SJSA1 (cell line): ENCODE measurements around the gene GTF2F2. TPM values are rescaled to one million over a fixed set of nuclear protein-coding genes. Genes with fewer than 3 reads are reported as not detected.

Source experiments
- DNase-seq, 2 experiments: peaks; one replicate each; pipeline ENCODE4 v3.0.0-alpha.2; 2015 to 2020; ENCODE audit warnings: low spot score in 2 of 2, low read depth in 1 of 2
- H3K27ac ChIP-seq: fragments of 250-450 bp; sonication (Bioruptor Pico); 2 replicates; pipeline ENCODE4 v1.5.1; 2020; ENCODE audit warnings: mild to moderate bottlenecking, moderate library complexity
- H3K27me3 ChIP-seq: fragments of 250-450 bp; sonication (Bioruptor Pico); replicated peaks from 2 replicates; pipeline ENCODE4 v1.5.1; 2020; ENCODE audit warnings: mild to moderate bottlenecking, moderate library complexity
- H3K36me3 ChIP-seq: fragments of 250-450 bp; sonication (Bioruptor Pico); 2 replicates; pipeline ENCODE4 v1.5.1; 2020; ENCODE audit warnings: mild to moderate bottlenecking
- H3K4me1 ChIP-seq: fragments of 250-450 bp; sonication (Bioruptor Pico); replicated peaks from 2 replicates; pipeline ENCODE4 v1.6.1; 2021; ENCODE audit warnings: mild to moderate bottlenecking
- H3K4me3 ChIP-seq: fragments of 250-450 bp; sonication (Bioruptor Pico); 2 replicates; pipeline ENCODE4 v1.5.1; 2020; ENCODE audit warnings: mild to moderate bottlenecking
- H3K9me3 ChIP-seq: fragments of 250-450 bp; sonication (Bioruptor Pico); replicated peaks from 2 replicates; pipeline ENCODE4 v1.5.1; 2020; ENCODE audit warnings: mild to moderate bottlenecking
- total RNA-seq: library from RNA; depleted of rRNA; stranded (reverse); fragments of >200 nt; shearing (Covaris generic); gene quantifications from 2 replicates; pipeline ENCODE4 v1.2.3, GENCODE V29; 2014

The GTF2F2 gene
- total RNA-seq, 1 experiment from 2014 or later: 37.7 TPM

DNA sequence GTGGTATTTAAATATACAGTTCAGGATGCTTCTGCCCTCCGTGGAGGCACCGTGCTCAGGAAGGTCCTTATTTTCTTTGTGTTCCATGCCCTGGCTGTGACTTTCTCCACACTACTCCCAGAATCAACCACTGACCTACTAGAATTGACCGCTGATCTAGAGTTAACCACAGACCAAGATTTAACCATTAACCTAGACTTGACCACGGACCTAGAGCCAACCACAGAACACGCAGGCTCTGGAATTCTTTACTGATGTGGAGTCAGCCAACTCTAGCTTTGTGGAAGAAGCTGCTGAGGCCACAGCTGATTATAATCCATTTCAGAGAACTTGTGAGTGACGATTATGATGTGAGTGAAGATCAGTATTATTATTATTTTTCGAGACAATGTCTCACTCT is 18.0 kb downstream of the GTF2F2 start:
- no peaks in the 10 kb centered on the region for H3K27me3 ChIP-seq
- H3K27ac ChIP-seq: no peak overlapping the region
- peaks cover 10% of the 10 kb centered on the region for H3K4me1 ChIP-seq
- H3K9me3 ChIP-seq: no peaks in the 10 kb centered on the region
- H3K36me3 ChIP-seq: peaks cover 20% of the 10 kb centered on the region
- DNase-seq: no peak
- no peak overlapping the region for H3K4me3 ChIP-seq

- DNase-seq: no peak
These were observed 21.1 kb downstream of the GTF2F2 start for GRCh38 chr13:45141369-45141768.

DNA sequence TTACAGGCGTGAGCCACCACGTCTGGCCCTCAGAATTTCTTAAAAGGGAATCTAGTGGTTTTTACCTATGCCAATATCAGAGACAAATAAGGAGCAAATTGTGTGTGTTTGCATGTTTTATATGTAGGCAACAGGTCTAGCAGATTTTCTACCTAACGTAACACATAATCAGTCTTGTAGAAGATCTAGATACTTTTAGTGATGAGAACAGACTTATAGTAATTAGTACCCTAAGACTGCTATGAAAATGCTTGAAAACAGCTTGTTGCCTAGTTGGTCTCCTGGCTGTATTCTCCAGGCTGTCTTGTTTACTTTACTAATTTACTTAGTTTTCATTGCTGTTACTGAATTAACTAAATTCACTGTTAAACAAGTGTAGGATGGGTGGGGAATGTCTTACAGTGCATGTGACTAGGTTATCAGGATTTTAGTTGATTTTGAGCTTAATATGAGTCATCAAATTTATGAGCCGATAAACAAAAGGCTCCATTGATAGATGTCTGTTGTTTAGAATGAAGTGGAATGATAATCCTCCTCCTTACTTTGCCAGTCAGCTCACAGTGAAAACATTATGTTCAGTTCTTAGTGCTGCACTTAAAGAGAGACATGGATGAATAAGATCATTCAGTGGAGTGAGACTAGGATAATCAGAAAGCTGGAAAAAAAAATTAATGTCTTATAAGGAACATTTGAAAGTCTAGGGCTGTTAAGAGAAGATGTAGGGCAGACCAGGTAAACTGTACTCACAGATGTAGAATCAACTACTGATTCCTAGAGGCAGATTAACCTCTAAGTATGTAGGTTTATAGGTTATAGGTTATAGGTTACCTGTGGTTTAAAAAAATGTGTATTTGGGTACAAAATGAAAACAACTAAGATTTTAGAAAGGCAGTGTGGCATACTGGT is 22.4 kb downstream of the GTF2F2 start:
- no peak for DNase-seq
- Histone ChIP-seq H3K36me3 (peaks cover 16% of the 10 kb centered on the region), H3K9me3 (no peaks in the 10 kb centered on the region), H3K4me3 (no peak overlapping the region), H3K27me3 (no peaks in the 10 kb centered on the region), H3K4me1 (peaks cover 11% of the 10 kb centered on the region), H3K27ac (no peak overlapping the region)

More at GRCh38 chr13:45141369-45141768, 21.1 kb downstream of the GTF2F2 start:
- H3K4me3 ChIP-seq: no peak overlapping the region
- peaks cover 16% of the 10 kb centered on the region for H3K36me3 ChIP-seq
- peaks cover 11% of the 10 kb centered on the region for H3K4me1 ChIP-seq
- H3K27ac ChIP-seq: no peak overlapping the region
- no peaks in the 10 kb centered on the region for H3K27me3 ChIP-seq
- H3K9me3 ChIP-seq: no peaks in the 10 kb centered on the region

GRCh38 chr13:45143346-45143751 is 23.0 kb downstream of the GTF2F2 start:
- DNase-seq: no peak
- Histone ChIP-seq H3K4me3 (no peak overlapping the region), H3K27ac (no peak overlapping the region), H3K9me3 (no peaks in the 10 kb centered on the region), H3K36me3 (peaks cover 12% of the 10 kb centered on the region), H3K4me1 (peaks cover 11% of the 10 kb centered on the region), H3K27me3 (no peaks in the 10 kb centered on the region)

- H3K9me3 ChIP-seq: no peaks in the 10 kb centered on the region
- DNase-seq: peak in 1 of 2 experiments; percentile 6
- no peaks in the 10 kb centered on the region for H3K27me3 ChIP-seq
- peaks cover 4% of the 10 kb centered on the region; the same call in 1 of the 2 replicates for H3K4me1 ChIP-seq
- H3K27ac ChIP-seq: no peak overlapping the region
- H3K36me3 ChIP-seq: peaks cover 6% of the 10 kb centered on the region
- H3K4me3 ChIP-seq: no peak overlapping the region
These were observed 29.7 kb downstream of the GTF2F2 start for GRCh38 chr13:45149964-45150363.

GRCh38 chr13:45156565-45157361 is 36.5 kb downstream of the GTF2F2 start:
- DNase-seq: no peak
- peaks cover under 1% of the 10 kb centered on the region; the same call in 1 of the 2 replicates for H3K4me1 ChIP-seq
- H3K36me3 ChIP-seq: peaks cover 26% of the 10 kb centered on the region
- H3K4me3 ChIP-seq: no peak overlapping the region
- no peaks in the 10 kb centered on the region for H3K27me3 ChIP-seq
- no peak overlapping the region for H3K27ac ChIP-seq
- no peaks in the 10 kb centered on the region for H3K9me3 ChIP-seq

DNA sequence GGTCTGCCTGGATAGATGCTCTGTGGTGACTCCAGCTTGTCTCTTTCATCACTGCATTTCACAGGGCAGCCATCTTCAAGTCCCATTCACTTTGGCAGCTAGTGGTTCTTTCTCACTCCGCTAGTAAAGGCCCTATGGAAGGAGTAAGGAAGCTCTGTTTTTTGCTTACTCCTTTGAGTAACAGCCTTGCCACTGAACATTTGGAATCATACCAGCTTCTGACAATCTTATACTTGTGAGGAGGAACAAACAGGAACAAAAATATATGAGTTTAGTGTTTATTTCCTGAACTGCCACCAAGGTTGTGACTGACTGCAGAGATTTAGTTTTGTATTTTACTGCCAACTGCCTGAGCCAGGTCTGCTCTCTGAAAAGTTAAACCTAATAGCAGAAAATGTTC is 41.9 kb downstream of the GTF2F2 start:
- H3K4me1 ChIP-seq: peaks cover 21% of the 10 kb centered on the region
- H3K27ac ChIP-seq: peak overlapping the region; percentile 70
- DNase-seq: peak in 1 of 2 experiments; percentile 30
- H3K9me3 ChIP-seq: no peaks in the 10 kb centered on the region
- H3K27me3 ChIP-seq: no peaks in the 10 kb centered on the region
- peaks cover 20% of the 10 kb centered on the region for H3K36me3 ChIP-seq
- no peak overlapping the region for H3K4me3 ChIP-seq

GRCh38 chr13:45162821-45163220 is 42.5 kb downstream of the GTF2F2 start:
- Histone ChIP-seq H3K4me1 (peaks cover 27% of the 10 kb centered on the region), H3K27ac (peak overlapping the region; percentile 70), H3K9me3 (no peaks in the 10 kb centered on the region), H3K4me3 (no peak overlapping the region), H3K36me3 (peaks cover 20% of the 10 kb centered on the region), H3K27me3 (no peaks in the 10 kb centered on the region)
- peak in 1 of 2 experiments; percentile 66 for DNase-seq

DNA sequence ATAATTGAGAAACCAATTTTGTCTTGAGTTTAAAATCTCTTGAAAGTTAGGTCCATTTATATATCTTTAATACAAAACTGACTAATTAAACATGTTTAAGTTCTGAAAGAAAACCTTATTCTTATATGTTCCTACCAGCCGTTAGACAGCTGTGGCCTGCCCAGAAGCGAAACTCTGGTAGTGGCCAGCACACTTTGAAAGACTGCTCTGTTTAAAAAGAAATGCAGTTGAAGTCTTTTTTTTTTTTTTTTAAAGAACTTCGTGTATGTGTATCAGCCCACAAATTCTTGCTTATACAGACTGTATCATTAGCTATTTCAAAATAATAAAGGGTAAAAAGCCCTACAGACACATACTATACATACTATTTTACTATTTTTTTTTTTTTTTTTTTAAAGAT is 46.5 kb downstream of the GTF2F2 start:
- Histone ChIP-seq H3K4me3 (no peak overlapping the region), H3K27me3 (no peaks in the 10 kb centered on the region), H3K36me3 (peaks cover 5% of the 10 kb centered on the region), H3K27ac (no peak overlapping the region), H3K9me3 (no peaks in the 10 kb centered on the region), H3K4me1 (peaks cover 32% of the 10 kb centered on the region)
- no peak for DNase-seq

DNA sequence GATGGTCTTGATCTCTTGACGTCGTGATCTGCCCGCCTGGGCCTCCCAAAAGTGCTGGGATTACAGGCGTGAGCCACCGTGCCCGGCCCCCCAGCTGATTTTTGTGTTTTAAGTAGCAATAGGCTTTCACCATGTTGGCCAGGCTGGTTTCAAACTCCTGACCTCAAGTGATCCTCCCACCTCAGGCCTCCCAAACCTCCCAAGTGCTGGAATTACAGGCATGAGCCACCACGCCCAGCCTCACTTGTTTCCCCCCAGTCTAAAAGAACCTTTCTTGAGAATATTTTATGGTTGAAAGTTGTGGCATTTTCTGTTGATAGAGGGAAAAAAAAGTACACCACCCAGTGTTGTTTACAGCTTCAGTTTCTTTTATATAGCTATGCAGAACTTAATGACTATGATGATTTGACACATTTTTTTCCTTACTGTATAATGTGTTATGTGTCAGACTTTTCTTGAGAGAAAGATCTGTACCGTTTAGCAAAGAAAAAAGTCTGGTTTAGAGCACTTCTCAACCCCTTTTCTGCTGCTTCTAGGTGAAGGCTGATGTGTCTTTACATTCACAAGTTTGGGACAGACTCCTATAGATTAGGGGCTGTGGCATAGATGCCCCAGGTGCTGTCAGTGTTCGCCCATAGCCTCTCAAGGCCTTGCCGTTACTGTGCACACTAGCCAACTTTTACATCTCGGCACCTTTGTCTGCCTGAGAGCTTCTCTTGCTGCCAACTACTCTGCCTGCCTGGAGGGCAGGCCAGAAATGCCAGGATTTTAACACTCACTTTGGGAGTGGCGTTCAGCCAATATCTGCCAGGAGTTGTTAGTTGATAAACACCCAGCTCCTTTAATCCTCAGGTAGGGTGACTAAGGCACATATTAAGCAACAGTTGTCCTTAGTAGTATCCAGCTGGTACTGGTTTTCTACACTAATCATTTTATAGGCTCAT is 47.6 kb downstream of the GTF2F2 start:
- Histone ChIP-seq H3K27me3 (no peaks in the 10 kb centered on the region), H3K9me3 (no peaks in the 10 kb centered on the region), H3K36me3 (peaks cover 5% of the 10 kb centered on the region), H3K4me3 (no peak overlapping the region), H3K4me1 (peaks cover 22% of the 10 kb centered on the region), H3K27ac (peak overlapping the region; percentile 43)
- DNase-seq: peak; percentile 47 to 54

- H3K27me3 ChIP-seq: no peaks in the 10 kb centered on the region
- peaks cover 5% of the 10 kb centered on the region for H3K36me3 ChIP-seq
- no peak for DNase-seq
- H3K4me3 ChIP-seq: no peak overlapping the region
- no peaks in the 10 kb centered on the region for H3K9me3 ChIP-seq
- H3K4me1 ChIP-seq: peaks cover 16% of the 10 kb centered on the region
- peak overlapping the region; percentile 43 for H3K27ac ChIP-seq
These were observed 48.2 kb downstream of the GTF2F2 start for GRCh38 chr13:45168555-45168930.

DNA sequence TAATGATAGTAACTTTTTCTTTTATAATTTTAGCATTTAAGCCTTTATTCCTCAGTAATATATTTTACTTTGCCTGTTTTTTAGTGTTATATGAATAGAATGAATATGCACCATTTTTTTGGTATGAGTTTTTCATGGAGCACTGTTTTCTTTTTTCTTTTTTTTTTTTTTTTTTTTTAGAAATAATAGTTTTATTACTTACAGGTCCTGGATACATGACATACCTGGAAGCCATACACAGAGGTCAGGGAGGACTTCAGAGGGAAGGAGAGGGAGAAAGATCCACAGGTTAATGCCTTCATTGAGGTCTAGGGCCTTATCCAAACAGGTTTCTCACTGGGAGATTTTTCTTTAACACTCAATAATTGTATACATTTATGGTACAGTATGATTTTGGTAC is 54.2 kb downstream of the GTF2F2 start:
- H3K27me3 ChIP-seq: no peaks in the 10 kb centered on the region
- H3K4me3 ChIP-seq: no peak overlapping the region
- no peaks in the 10 kb centered on the region for H3K36me3 ChIP-seq
- DNase-seq: no peak
- H3K27ac ChIP-seq: no peak overlapping the region
- no peaks in the 10 kb centered on the region for H3K9me3 ChIP-seq
- peaks cover 11% of the 10 kb centered on the region for H3K4me1 ChIP-seq
